ENCODE data around the gene KLK13. TPM values are rescaled to one million over a fixed set of nuclear protein-coding genes. Genes with fewer than 3 reads are reported as not detected.

The KLK13 gene
- total and polyA plus RNA-seq, 2 of the 13 experiments (the other 11 are each of a cell fraction or from before 2014, with no cell fraction given) = 0.09 TPM; not detected in 1

DNA sequence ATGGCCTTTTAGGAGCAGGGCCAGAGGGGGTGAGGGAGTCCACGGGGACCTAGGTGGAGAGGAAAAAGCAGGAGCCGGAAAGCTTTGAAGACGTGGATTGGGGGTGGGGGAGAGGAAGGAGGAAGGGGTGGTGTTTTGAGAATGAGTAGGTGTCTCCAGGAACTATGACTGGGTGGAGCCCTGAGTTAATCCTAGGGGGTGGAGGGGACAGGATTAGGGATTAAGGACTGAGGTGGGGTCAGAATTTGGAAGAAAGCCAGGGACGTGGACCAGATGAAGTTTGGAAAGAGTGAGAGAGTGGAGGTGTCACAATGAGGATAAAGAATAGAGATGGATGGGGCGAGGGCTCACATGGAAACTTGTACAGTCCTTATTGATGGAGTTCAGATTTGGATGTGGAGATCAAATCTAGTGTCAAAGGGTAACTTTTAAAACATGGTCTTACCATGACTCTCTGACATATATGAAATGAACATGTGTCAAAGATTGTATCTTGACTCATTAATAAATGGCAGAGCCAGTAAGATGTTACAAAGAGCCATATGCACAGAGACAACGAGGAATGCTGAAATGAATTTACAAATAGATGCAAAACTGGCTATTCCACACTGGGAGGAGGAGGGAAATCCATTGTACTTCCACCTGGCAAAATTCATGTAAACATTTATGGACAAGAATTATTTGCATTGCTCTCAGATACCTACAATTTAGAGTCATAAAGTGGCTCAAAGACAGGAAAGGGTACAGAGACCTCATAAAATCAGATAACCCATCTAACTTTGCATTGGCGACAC is 1.7 kb upstream of the KLK13 start:
- no peak overlapping the region for H3K27ac ChIP-seq (ENCODE audit: extremely low read length, insufficient read depth, low read length)
- POLR2A ChIA-PET = no interaction called here
- no peaks in the 10 kb centered on the region for H3K79me2 ChIP-seq (ENCODE audit: insufficient read depth, low read length)
- in situ Hi-C loops (cut with HindIII; ENCODE audit: extremely low pct_ligation_motif_present, low pct_unique_long_range_greater_than_20kb) = no loop called here
- H4K20me1 ChIP-seq (ENCODE audit: insufficient read depth, low read length) = no peaks in the 10 kb centered on the region
- DNase-seq (ENCODE audit: low spot score) = no peak
- no peak for FAIRE-seq
- H3K9ac ChIP-seq (ENCODE audit: insufficient read depth, low read depth, low read length) = no peak overlapping the region
- BruUV-seq (replicated peaks) = no TSS peak
- H3K36me3 ChIP-seq (replicated peaks in 1 of 2; ENCODE audit: control insufficient read depth in 1 of 2, insufficient read depth in 2 of 2, low read length in 2 of 2) = no peaks in the 10 kb centered on the region
- TF ChIP-seq ZNF354B (CRISPR knock-in tag; IDR thresholded peaks at IDR 0.05) (no peak), MXI1 (IDR thresholded peaks at IDR 0.05; ENCODE audit: borderline replicate concordance, low read depth, low read length) (no peak), CREM (IDR thresholded peaks at IDR 0.05) (no peak), CREM (CRISPR knock-in tag; IDR thresholded peaks at IDR 0.05) (no peak), SRY (CRISPR knock-in tag; IDR thresholded peaks at IDR 0.05) (no peak)
- TF ChIP-seq, protein P1, sequence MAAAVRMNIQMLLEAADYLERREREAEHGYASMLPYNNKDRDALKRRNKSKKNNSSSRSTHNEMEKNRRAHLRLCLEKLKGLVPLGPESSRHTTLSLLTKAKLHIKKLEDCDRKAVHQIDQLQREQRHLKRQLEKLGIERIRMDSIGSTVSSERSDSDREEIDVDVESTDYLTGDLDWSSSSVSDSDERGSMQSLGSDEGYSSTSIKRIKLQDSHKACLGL (CRISPR knock-in tag; IDR thresholded peaks at IDR 0.05) = no peak
- H3K4me1 ChIP-seq (ENCODE audit: insufficient read depth, low read length) = no peaks in the 10 kb centered on the region
- no peak overlapping the region for H3K4me2 ChIP-seq (ENCODE audit: low read depth, low read length)
- H2AFZ ChIP-seq (ENCODE audit: low read length) = no peak overlapping the region
- intact Hi-C loops (cut with micrococcal nuclease; ENCODE audit: unreplicated experiment) = no loop called here
- peaks cover 0 to 3% of the 10 kb centered on the region in 2 experiments; a peak in 2 of 5 replicates for H3K27me3 ChIP-seq (ENCODE audit: control insufficient read depth in 1 of 2, insufficient read depth in 2 of 2, low read length in 2 of 2)
- CTCF ChIA-PET (ENCODE audit: low intra/inter-chr PET ratio, low total read pairs) = no interaction called here
- ATAC-seq = no peak
- H3K4me3 ChIP-seq (replicated peaks in 1 of 3; ENCODE audit: insufficient read depth in 1 of 3, low read depth in 2 of 3, low read length in 3 of 3) = no peak overlapping the region
- WGBS (ENCODE audit: low lambda C conversion rate) = 26% methylated on average over 7 of the region's 7 CpGs
- H3K9me3 ChIP-seq (ENCODE audit: low read length) = no peaks in the 10 kb centered on the region

DNA sequence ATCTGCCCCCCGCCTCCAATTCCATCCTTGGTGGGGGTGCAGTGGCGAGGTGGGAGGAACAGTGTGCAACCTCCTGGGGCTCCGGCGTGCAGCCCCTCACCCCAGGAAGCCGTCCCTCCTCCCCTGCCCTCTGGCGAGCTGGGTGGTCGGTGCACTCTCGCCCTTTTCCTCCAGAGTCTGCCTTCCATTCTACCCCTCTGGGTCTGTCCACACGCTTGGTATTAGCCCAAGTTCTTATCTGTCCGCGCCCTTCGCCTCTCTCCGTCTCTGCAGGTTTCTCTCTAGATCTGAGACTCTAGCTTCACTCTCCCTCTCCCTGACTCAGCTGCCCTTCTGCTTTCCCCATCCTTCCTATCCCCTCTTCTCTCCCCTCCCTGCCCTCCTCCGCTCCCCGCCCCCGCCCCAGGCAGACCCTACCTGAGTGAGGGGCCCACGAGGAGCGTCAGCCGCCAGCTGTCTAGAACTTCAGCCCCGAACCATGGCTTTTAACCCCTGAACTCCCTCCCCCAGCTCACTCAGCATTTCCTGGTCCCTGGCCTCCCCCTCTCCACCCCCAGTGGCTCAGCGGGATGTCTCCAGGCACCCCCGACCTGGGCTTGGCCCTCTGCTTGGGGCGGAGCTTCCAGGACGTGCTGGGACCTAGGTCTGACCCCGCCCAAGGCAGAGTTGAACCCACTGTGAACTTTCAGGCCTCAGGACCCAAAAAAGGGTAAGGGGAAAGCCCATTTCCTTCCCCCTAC is 499 bp upstream of the KLK13 start:
- Histone ChIP-seq H3K9me3 (ENCODE audit: low read length) (no peaks in the 10 kb centered on the region), H3K79me2 (ENCODE audit: insufficient read depth, low read length) (no peaks in the 10 kb centered on the region), H3K4me3 (replicated peaks in 1 of 3; ENCODE audit: insufficient read depth in 1 of 3, low read depth in 2 of 3, low read length in 3 of 3) (no peak overlapping the region), H3K4me2 (ENCODE audit: low read depth, low read length) (no peak overlapping the region), H3K9ac (ENCODE audit: insufficient read depth, low read depth, low read length) (no peak overlapping the region), H3K4me1 (ENCODE audit: insufficient read depth, low read length) (no peaks in the 10 kb centered on the region), H2AFZ (ENCODE audit: low read length) (no peak overlapping the region), H3K27me3 (ENCODE audit: control insufficient read depth in 1 of 2, insufficient read depth in 2 of 2, low read length in 2 of 2) (peaks cover 0 to 3% of the 10 kb centered on the region in 2 experiments; a peak in 2 of 5 replicates), H3K27ac (ENCODE audit: extremely low read length, insufficient read depth, low read length) (no peak overlapping the region), H3K36me3 (replicated peaks in 1 of 2; ENCODE audit: control insufficient read depth in 1 of 2, insufficient read depth in 2 of 2, low read length in 2 of 2) (no peaks in the 10 kb centered on the region), H4K20me1 (ENCODE audit: insufficient read depth, low read length) (no peaks in the 10 kb centered on the region)
- ChIA-PET POLR2A (no interaction called here), CTCF (ENCODE audit: low intra/inter-chr PET ratio, low total read pairs) (no interaction called here)
- DNase-seq (ENCODE audit: low spot score) = no peak
- BruUV-seq (replicated peaks) = no TSS peak
- WGBS (ENCODE audit: low lambda C conversion rate) = 22% methylated on average over 24 of the region's 25 CpGs
- in situ Hi-C loops (cut with HindIII; ENCODE audit: extremely low pct_ligation_motif_present, low pct_unique_long_range_greater_than_20kb) (no loop called here), intact Hi-C loops (cut with micrococcal nuclease; ENCODE audit: unreplicated experiment) (no loop called here)
- no peak for FAIRE-seq
- no peak; the same call in 2 of the 3 replicates for ATAC-seq
- TF ChIP-seq, protein P2, sequence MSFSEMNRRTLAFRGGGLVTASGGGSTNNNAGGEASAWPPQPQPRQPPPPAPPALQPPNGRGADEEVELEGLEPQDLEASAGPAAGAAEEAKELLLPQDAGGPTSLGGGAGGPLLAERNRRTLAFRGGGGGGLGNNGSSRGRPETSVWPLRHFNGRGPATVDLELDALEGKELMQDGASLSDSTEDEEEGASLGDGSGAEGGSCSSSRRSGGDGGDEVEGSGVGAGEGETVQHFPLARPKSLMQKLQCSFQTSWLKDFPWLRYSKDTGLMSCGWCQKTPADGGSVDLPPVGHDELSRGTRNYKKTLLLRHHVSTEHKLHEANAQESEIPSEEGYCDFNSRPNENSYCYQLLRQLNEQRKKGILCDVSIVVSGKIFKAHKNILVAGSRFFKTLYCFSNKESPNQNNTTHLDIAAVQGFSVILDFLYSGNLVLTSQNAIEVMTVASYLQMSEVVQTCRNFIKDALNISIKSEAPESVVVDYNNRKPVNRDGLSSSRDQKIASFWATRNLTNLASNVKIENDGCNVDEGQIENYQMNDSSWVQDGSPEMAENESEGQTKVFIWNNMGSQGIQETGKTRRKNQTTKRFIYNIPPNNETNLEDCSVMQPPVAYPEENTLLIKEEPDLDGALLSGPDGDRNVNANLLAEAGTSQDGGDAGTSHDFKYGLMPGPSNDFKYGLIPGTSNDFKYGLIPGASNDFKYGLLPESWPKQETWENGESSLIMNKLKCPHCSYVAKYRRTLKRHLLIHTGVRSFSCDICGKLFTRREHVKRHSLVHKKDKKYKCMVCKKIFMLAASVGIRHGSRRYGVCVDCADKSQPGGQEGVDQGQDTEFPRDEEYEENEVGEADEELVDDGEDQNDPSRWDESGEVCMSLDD (CRISPR knock-in tag; IDR thresholded peaks at IDR 0.05; ENCODE audit: borderline replicate concordance) = no peak
- no peak for TF ChIP-seq ZNF552 (CRISPR knock-in tag; IDR thresholded peaks at IDR 0.05; ENCODE audit: borderline replicate concordance)
- no peak for TF ChIP-seq FOXO1 (CRISPR knock-in tag; IDR thresholded peaks at IDR 0.05)
- no peak for TF ChIP-seq ZSCAN22 (CRISPR knock-in tag; IDR thresholded peaks at IDR 0.05)
- no peak for TF ChIP-seq ATAD3A (CRISPR knock-in tag; IDR thresholded peaks at IDR 0.05)
- no peak for TF ChIP-seq ASH2L (IDR thresholded peaks at IDR 0.05; ENCODE audit: insufficient read length, low read depth, low read length)
- no peak for TF ChIP-seq TBP (CRISPR knock-in tag; IDR thresholded peaks at IDR 0.05)
